IMR-90 (cell line): Measurements from ENCODE around the gene LRRC4C. TPM values are rescaled to one million over a fixed set of nuclear protein-coding genes. Genes with fewer than 3 reads are reported as not detected.
A peak's percentile ranks its signal among the peaks of the same experiment; 100 is the strongest.

Experiments used
- ATAC-seq: fragments of 200-7000 bp; cut with Tn5 transposase; 2 replicates; pipeline ENCODE4 v1.9.1; 2020; ENCODE audit warnings: low read depth, mild to moderate bottlenecking, moderate library complexity
- BruUV-seq: library from RNA; stranded (reverse); fragments of 400-500 nt; replicated peaks from 2 replicates; lab custom pipeline; 2021; lab: Mats Ljungman, UMichigan
- CTCF ChIA-PET: fragments of 300-600 bp; formaldehyde crosslinking; extraction: SDS; loops from one replicate; lab custom pipeline; 2021; ENCODE audit warnings: antibody characterized with exemption; lab: Yijun Ruan, JAX
- POLR2A ChIA-PET: fragments of 300-600 bp; sonication (Branson Sonifier 250); formaldehyde crosslinking; loops from one replicate; lab custom pipeline; 2022; ENCODE audit warnings: antibody characterized with exemption; ENCODE audit not compliant: unreplicated experiment; lab: Charles Lee
- DNase-seq: peaks from one replicate; pipeline ENCODE4 v3.0.0; 2013
- H2AFZ ChIP-seq: replicated peaks from 2 replicates; pipeline ENCODE3; 2013; ENCODE audit warnings: low read length, mild to moderate bottlenecking; ENCODE audit not compliant: poor library complexity
- H2AK5ac ChIP-seq: 2 replicates; pipeline ENCODE4 v1.6.1; 2013; ENCODE audit warnings: low read depth, low read length, inconsistent platforms
- H2AK9ac ChIP-seq: replicated peaks from 2 replicates; pipeline ENCODE3; 2013; ENCODE audit warnings: mild to moderate bottlenecking, low read depth, low read length, moderate library complexity; ENCODE audit not compliant: poor library complexity
- H2BK120ac ChIP-seq: 2 replicates; pipeline ENCODE4 v1.6.1; 2013; ENCODE audit warnings: low read depth, low read length, inconsistent platforms
- H2BK15ac ChIP-seq: 3 replicates; pipeline ENCODE4 v1.6.1; 2013; ENCODE audit warnings: low read depth, low read length, inconsistent platforms
- H2BK20ac ChIP-seq: 2 replicates; pipeline ENCODE4 v1.6.1; 2013; ENCODE audit warnings: low read depth, mild to moderate bottlenecking, inconsistent platforms, low read length, moderate library complexity
- H2BK5ac ChIP-seq: 2 replicates; pipeline ENCODE4 v1.6.1; 2013; ENCODE audit warnings: mild to moderate bottlenecking, low read depth, low read length, inconsistent platforms; ENCODE audit not compliant: poor library complexity, severe bottlenecking
- H3K14ac ChIP-seq: replicated peaks from 2 replicates; pipeline ENCODE4 v1.6.1; 2013; ENCODE audit warnings: low read depth, low read length, inconsistent platforms
- H3K18ac ChIP-seq: 2 replicates; pipeline ENCODE4 v1.6.1; 2013; ENCODE audit warnings: low read depth, low read length, control low read depth
- H3K23ac ChIP-seq: 2 replicates; pipeline ENCODE4 v1.6.1; 2013; ENCODE audit warnings: low read depth, low read length, inconsistent platforms
- H3K27ac ChIP-seq: 2 replicates; pipeline ENCODE4 v1.5.1; 2013; ENCODE audit warnings: mild to moderate bottlenecking, control low read depth, low read length; ENCODE audit not compliant: insufficient read depth
- H3K27me3 ChIP-seq: 2 replicates; pipeline ENCODE4 v1.6.1; 2013; ENCODE audit warnings: low read length; ENCODE audit not compliant: control insufficient read depth, insufficient read depth
- H3K36me3 ChIP-seq: 2 replicates; pipeline ENCODE4 v1.6.1; 2013; ENCODE audit warnings: low read length, mixed read lengths; ENCODE audit not compliant: control insufficient read depth, insufficient read depth
- H3K4ac ChIP-seq: 2 replicates; pipeline ENCODE4 v1.6.1; 2013; ENCODE audit warnings: low read depth, low read length, inconsistent platforms
- H3K4me1 ChIP-seq: 2 replicates; pipeline ENCODE4 v1.6.1; 2013; ENCODE audit warnings: low read length, mixed read lengths; ENCODE audit not compliant: control insufficient read depth, insufficient read depth
- H3K4me2 ChIP-seq: 2 replicates; pipeline ENCODE4 v1.6.1; 2013; ENCODE audit warnings: low read depth, mild to moderate bottlenecking, control low read depth, low read length, moderate library complexity
- H3K4me3 ChIP-seq: 2 replicates; pipeline ENCODE4 v1.5.1; 2013; ENCODE audit warnings: low read depth, mild to moderate bottlenecking, control low read depth, low read length, moderate library complexity; ENCODE audit not compliant: insufficient read depth
- H3K56ac ChIP-seq: 2 replicates; pipeline ENCODE4 v1.6.1; 2013; ENCODE audit warnings: low read length, inconsistent platforms; ENCODE audit not compliant: insufficient read depth; ENCODE audit errors: extremely low read depth
- H3K79me1 ChIP-seq, 2 experiments: 2 replicates each; pipeline ENCODE4 v1.6.1; 2013; ENCODE audit warnings: low read length in 2 of 2, inconsistent platforms in 1 of 2, low read depth in 1 of 2
- H3K9ac ChIP-seq: 2 replicates; pipeline ENCODE4 v1.6.1; 2013; ENCODE audit warnings: low read depth, low read length, control low read depth
- H3K9me1 ChIP-seq: 2 replicates; pipeline ENCODE4 v1.6.1; 2013; ENCODE audit warnings: low read length, inconsistent platforms; ENCODE audit not compliant: insufficient read depth
- H3K9me3 ChIP-seq: 2 replicates; pipeline ENCODE4 v1.6.1; 2013; ENCODE audit warnings: low read length; ENCODE audit not compliant: control insufficient read depth, insufficient read depth
- H4K20me1 ChIP-seq: 2 replicates; pipeline ENCODE4 v1.6.1; 2013; ENCODE audit warnings: low read length, inconsistent platforms; ENCODE audit not compliant: insufficient read depth
- H4K5ac ChIP-seq: 2 replicates; pipeline ENCODE4 v1.6.1; 2013; ENCODE audit warnings: mild to moderate bottlenecking, low read depth, low read length, control low read depth
- H4K8ac ChIP-seq, 2 experiments: 2 replicates each; pipeline ENCODE4 v1.6.1; 2013; ENCODE audit warnings: low read depth in 2 of 2, low read length in 2 of 2, control low read depth in 1 of 2, inconsistent platforms in 1 of 2
- H4K91ac ChIP-seq: 2 replicates; pipeline ENCODE4 v1.6.1; 2013; ENCODE audit warnings: low read depth, low read length, inconsistent platforms; ENCODE audit not compliant: insufficient read depth
- BHLHE40 ChIP-seq: fragments of 150-350 bp; IDR thresholded peaks from 2 replicates; pipeline ENCODE4 v1.6.1; 2016; ENCODE audit warnings: mild to moderate bottlenecking, low read depth, low read length
- MAFK ChIP-seq: IDR thresholded peaks from 2 replicates; pipeline ENCODE4 v1.6.1; 2012; ENCODE audit warnings: low read depth, low read length, improper control_type of control experiment
- WGBS, 2 experiments: methylation state at CpG; one replicate each; pipeline versions ENCODE4 v1.1.5 to v1.1.7; 2013; ENCODE audit warnings: missing lambda C conversion rate in 2 of 2; ENCODE audit not compliant: insufficient read length in 1 of 2; ENCODE audit errors: extremely low coverage in 2 of 2; 5-methylcytosine and 5-hydroxymethylcytosine counted together
- dilution Hi-C: fragments of 300-500 bp; cut with HindIII; formaldehyde crosslinking; loops from one replicate; pipeline ENCODE4 v1.14.3; 2018; ENCODE audit warnings: low sequenced_read_pairs; ENCODE audit not compliant: unreplicated experiment
- in situ Hi-C: fragments of 300-500 bp; cut with MboI; formaldehyde crosslinking; loops from 3 replicates; pipeline ENCODE4 v1.14.3; 2019; ENCODE audit warnings: low sequenced_read_pairs, inconsistent platforms, mixed read lengths
- intact Hi-C: fragments of 100-400 bp; cut with micrococcal nuclease; formaldehyde crosslinking; loops from 2 replicates; pipeline ENCODE4 v1.10.0; 2022
- polyA plus RNA-seq, 3 experiments: library from polyadenylated mRNA; depleted of rRNA; stranded (reverse); fragments of >200 nt; gene quantifications; 2 replicates each; pipeline ENCODE4 v1.2.3, GENCODE V29; 2012; ENCODE audit warnings: low replicate concordance in 1 of 3
- total RNA-seq: library from RNA; depleted of rRNA; stranded (reverse); fragments of >200 nt; gene quantifications from 2 replicates; pipeline ENCODE4 v1.2.3, GENCODE V29; 2012

Gene LRRC4C
- total and polyA plus RNA-seq, 2 of the 4 experiments (the other 2 are of a cell fraction), result under 0.01 to 0.03 TPM

GRCh38 chr11:40542821-40543220 lies 916.6 kb downstream of the LRRC4C start:
- Histone ChIP-seq H2AK9ac (no peak overlapping the region), H4K91ac (no peak overlapping the region), H3K36me3 (no peaks in the 10 kb centered on the region), H3K79me1 (no peaks in the 10 kb centered on the region), H3K23ac (no peak overlapping the region), H2BK20ac (no peak overlapping the region), H3K9me1 (no peaks in the 10 kb centered on the region), H3K9me3 (no peaks in the 10 kb centered on the region), H2AFZ (no peak overlapping the region), H3K18ac (no peak overlapping the region), H2BK120ac (no peak overlapping the region), H4K8ac (no peak overlapping the region), H3K4me2 (no peak overlapping the region), H3K27ac (no peak overlapping the region), H2BK15ac (no peak overlapping the region), H3K27me3 (no peaks in the 10 kb centered on the region), H3K4me1 (no peaks in the 10 kb centered on the region), H3K4me3 (no peak overlapping the region), H3K9ac (no peak overlapping the region), H3K4ac (no peak overlapping the region), H3K14ac (no peak overlapping the region), H4K20me1 (no peaks in the 10 kb centered on the region), H2BK5ac (no peak overlapping the region), H3K56ac (no peak overlapping the region), H4K5ac (no peak overlapping the region), H2AK5ac (no peak overlapping the region)
- intact Hi-C loops (no loop called here), dilution Hi-C loops (no loop called here), in situ Hi-C loops (no loop called here)
- POLR2A ChIA-PET, result no interaction called here
- BruUV-seq, result no TSS peak
- peak; percentile 48 for TF ChIP-seq MAFK
- no peak for TF ChIP-seq BHLHE40
- WGBS, 2 experiments, result no CpG with 5 or more reads among the region's 1 CpG
- no peak for ATAC-seq
- DNase-seq, result no peak
- CTCF ChIA-PET, result no interaction called here
